Ectodermal cell (in vitro differentiated cells): ENCODE results near the gene GJB4.

ENCODE experiments used
- H3K27ac ChIP-seq: 2 replicates; pipeline ENCODE4 v1.7.0; 2013; ENCODE audit warnings: mild to moderate bottlenecking, low read depth, low read length; ENCODE audit not compliant: insufficient read depth, poor library complexity, severe bottlenecking
- H3K27me3 ChIP-seq: 2 replicates; pipeline ENCODE4 v1.7.0; 2013; ENCODE audit warnings: mild to moderate bottlenecking, low read length; ENCODE audit not compliant: insufficient read depth, control insufficient read depth, poor library complexity, severe bottlenecking
- H3K36me3 ChIP-seq: one replicate; pipeline ENCODE4 v1.7.0; 2013; ENCODE audit warnings: low read length; ENCODE audit not compliant: control insufficient read depth, insufficient read depth
- H3K4me1 ChIP-seq: one replicate; pipeline ENCODE4 v1.7.0; 2013; ENCODE audit warnings: low read length; ENCODE audit not compliant: control insufficient read depth, insufficient read depth
- H3K4me3 ChIP-seq: 2 replicates; pipeline ENCODE4 v1.7.0; 2013; ENCODE audit warnings: low read depth, low read length, control low read depth; ENCODE audit not compliant: insufficient read depth
- H3K9me3 ChIP-seq: 2 replicates; pipeline ENCODE4 v1.7.0; 2013; ENCODE audit warnings: mild to moderate bottlenecking, low read length, moderate library complexity; ENCODE audit not compliant: control insufficient read depth
- WGBS, 2 experiments: methylation state at CpG; one replicate each; pipeline ENCODE4 v1.1.7; 2013; ENCODE audit warnings: missing lambda C conversion rate in 2 of 2; 5-methylcytosine and 5-hydroxymethylcytosine counted together

GJB4 gene

DNA sequence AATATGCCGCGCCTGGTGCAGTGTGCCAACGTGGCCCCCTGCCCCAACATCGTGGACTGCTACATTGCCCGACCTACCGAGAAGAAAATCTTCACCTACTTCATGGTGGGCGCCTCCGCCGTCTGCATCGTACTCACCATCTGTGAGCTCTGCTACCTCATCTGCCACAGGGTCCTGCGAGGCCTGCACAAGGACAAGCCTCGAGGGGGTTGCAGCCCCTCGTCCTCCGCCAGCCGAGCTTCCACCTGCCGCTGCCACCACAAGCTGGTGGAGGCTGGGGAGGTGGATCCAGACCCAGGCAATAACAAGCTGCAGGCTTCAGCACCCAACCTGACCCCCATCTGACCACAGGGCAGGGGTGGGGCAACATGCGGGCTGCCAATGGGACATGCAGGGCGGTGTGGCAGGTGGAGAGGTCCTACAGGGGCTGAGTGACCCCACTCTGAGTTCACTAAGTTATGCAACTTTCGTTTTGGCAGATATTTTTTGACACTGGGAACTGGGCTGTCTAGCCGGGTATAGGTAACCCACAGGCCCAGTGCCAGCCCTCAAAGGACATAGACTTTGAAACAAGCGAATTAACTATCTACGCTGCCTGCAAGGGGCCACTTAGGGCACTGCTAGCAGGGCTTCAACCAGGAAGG lies 25.8 kb downstream of the GJB4 start:
- no peaks in the 10 kb centered on the region for H3K36me3 ChIP-seq
- no peaks in the 10 kb centered on the region for H3K9me3 ChIP-seq
- H3K4me1 ChIP-seq: no peaks in the 10 kb centered on the region
- no peak overlapping the region for H3K27ac ChIP-seq
- no peak overlapping the region for H3K4me3 ChIP-seq
- peaks cover 52% of the 10 kb centered on the region for H3K27me3 ChIP-seq
- 91 to 92% methylated on average over 22 of the region's 22 CpGs for WGBS, 2 experiments

DNA sequence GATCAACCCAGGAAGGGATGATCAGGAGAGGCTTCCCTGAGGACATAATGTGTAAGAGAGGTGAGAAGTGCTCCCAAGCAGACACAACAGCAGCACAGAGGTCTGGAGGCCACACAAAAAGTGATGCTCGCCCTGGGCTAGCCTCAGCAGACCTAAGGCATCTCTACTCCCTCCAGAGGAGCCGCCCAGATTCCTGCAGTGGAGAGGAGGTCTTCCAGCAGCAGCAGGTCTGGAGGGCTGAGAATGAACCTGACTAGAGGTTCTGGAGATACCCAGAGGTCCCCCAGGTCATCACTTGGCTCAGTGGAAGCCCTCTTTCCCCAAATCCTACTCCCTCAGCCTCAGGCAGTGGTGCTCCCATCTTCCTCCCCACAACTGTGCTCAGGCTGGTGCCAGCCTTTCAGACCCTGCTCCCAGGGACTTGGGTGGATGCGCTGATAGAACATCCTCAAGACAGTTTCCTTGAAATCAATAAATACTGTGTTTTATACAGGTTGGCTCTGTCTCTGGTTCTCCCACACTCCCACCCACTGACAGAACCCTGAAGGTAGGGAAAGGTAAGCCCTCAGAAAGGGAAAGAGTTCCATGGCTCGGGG lies 26.4 kb downstream of the GJB4 start:
- WGBS, 2 experiments: 60 to 65% methylated on average over 4 of the region's 4 CpGs
- Histone ChIP-seq H3K9me3 (no peaks in the 10 kb centered on the region), H3K27me3 (peaks cover 46% of the 10 kb centered on the region), H3K4me3 (no peak overlapping the region), H3K36me3 (no peaks in the 10 kb centered on the region), H3K4me1 (no peaks in the 10 kb centered on the region), H3K27ac (no peak overlapping the region)

DNA sequence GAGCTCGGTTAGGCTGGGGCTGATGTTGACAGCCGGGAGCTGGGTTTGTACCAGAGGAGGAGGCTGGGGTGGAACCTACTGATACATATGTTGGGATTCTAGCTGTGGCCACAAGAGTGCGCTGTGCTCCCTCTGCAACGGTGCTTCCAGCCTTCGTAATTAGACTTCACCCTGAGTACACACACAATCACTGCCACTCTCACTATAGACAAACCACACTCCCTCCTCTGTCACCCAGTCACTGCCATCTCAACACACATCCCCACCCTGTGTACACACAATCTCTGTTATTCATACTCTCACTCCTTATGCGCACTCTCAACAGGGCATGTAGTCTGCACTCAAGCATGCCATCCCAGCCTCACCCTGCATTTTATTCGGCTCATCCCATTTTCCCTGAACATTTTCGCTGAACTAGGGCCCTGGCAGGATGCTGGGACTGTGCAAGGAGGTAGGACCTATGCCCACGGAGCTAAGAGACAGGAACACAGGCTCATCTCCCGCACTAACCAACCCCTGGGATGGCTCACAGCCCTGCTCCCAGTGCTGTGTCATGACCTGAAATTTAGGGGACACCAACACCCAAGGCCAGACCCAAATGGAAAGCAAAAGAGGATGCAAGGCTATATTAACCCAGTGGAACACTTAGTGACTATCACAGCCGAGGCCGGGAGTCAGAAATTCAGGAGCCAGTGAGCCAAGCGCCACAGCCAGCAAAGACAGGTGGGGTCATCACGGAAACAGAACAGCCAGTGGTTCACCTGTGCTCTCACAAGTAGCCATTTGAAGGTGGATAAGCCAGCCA lies 27.2 kb downstream of the GJB4 start:
- no peaks in the 10 kb centered on the region for H3K4me1 ChIP-seq
- H3K9me3 ChIP-seq: no peaks in the 10 kb centered on the region
- no peak overlapping the region for H3K27ac ChIP-seq
- H3K36me3 ChIP-seq: no peaks in the 10 kb centered on the region
- H3K4me3 ChIP-seq: no peak overlapping the region
- WGBS, 2 experiments: 52 to 53% methylated on average over 14 of the region's 14 CpGs
- peaks cover 42% of the 10 kb centered on the region for H3K27me3 ChIP-seq

DNA sequence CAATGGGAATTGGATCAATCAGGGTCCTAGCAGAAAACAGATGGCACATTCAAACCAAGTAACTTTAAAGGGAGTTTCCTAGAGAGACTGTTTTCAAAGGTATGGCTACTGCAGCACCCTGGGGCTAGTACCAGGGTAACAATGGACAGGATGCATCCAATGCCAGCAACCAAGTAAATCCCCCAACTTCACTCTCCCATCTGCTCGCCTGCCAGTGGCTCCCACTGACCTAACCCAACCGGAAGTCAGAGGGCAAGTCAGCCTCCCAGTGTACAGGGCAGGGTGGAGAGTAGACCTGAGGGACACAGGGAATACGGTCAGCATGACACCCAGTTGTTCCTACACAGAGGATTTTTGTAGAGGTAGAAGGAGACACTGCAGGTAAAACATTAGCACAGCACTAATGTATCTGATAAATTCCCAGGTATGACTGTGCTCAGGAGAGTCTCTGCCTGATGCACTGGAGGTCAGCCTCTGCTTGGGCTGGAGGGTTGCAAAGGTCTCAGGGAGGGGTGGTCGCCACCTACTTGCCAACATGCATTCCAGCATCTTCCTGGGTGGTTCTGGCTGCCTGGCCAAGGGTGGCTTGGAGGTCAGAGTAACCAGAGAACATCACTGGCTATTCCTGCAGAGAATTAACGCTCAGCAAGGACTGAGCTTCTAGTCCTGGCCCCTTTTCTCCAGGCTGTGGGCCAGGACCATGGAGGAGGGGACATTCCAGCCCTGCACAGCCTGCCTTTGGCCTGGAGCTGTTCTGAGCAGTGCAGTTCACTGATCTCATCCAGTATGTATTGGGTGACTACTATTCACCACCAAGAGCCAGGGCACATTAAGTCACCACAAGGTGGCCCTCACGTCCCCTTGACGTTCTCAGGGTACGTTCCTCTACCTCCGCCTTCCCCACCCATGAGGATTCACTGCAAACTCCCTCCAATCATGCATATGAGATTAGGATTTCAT lies 28.2 kb downstream of the GJB4 start:
- H3K4me3 ChIP-seq: no peak overlapping the region
- H3K27ac ChIP-seq: no peak overlapping the region
- no peaks in the 10 kb centered on the region for H3K9me3 ChIP-seq
- H3K4me1 ChIP-seq: peaks cover 3% of the 10 kb centered on the region
- H3K27me3 ChIP-seq: peaks cover 42% of the 10 kb centered on the region
- 59 to 62% methylated on average over 9 of the region's 9 CpGs for WGBS, 2 experiments
- no peaks in the 10 kb centered on the region for H3K36me3 ChIP-seq

DNA sequence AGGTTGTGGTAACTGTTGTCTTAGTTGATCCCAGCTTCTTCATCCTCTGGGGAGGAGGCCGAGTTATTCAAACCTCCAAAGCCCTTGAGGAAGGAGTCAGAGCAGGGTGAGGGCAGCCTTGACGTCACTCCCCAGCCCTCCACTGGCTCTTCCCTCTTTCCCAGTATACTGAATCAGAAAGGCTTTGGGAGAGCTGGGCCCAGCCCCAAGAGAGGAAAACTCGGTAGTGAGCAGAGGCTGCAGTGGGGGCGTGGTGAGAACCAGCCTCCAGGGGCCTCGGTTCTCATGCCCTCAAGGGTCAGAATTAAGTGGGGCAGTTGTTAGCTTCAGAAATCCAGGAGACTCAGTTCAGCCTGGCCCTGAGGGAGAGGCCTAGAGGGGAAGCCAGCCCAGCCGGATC lies 31.4 kb downstream of the GJB4 start:
- H3K9me3 ChIP-seq: no peaks in the 10 kb centered on the region
- peaks cover 22% of the 10 kb centered on the region for H3K27me3 ChIP-seq
- no peak overlapping the region for H3K27ac ChIP-seq
- no peaks in the 10 kb centered on the region for H3K36me3 ChIP-seq
- no peak overlapping the region for H3K4me3 ChIP-seq
- 84 to 86% methylated on average over 6 of the region's 6 CpGs for WGBS, 2 experiments
- peaks cover 3% of the 10 kb centered on the region for H3K4me1 ChIP-seq

DNA sequence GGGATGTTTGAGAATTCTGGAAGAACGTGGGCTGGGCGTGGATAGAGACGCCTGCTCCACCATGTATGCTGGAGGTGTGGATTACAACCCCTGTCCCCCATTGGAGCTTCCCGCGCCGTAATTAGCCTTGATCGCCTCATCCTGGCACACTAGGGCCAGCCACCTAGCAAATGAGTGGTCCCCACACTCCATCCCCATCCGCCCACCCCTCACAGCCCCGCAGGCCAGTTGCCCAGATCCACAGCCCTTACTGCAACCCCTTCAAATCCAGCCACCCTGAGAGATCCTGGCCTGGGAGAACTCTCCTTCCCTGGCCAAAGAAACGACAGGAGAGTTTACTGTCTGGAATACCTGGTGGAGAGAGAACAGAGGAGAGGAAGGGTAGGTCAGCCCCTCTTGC lies 32.9 kb downstream of the GJB4 start:
- Histone ChIP-seq H3K36me3 (no peaks in the 10 kb centered on the region), H3K9me3 (no peaks in the 10 kb centered on the region), H3K4me3 (peak overlapping the region; percentile 14), H3K27me3 (peaks cover 22% of the 10 kb centered on the region), H3K27ac (no peak overlapping the region), H3K4me1 (peaks cover 3% of the 10 kb centered on the region)
- WGBS, 2 experiments: 77% methylated on average over 10 of the region's 10 CpGs

DNA sequence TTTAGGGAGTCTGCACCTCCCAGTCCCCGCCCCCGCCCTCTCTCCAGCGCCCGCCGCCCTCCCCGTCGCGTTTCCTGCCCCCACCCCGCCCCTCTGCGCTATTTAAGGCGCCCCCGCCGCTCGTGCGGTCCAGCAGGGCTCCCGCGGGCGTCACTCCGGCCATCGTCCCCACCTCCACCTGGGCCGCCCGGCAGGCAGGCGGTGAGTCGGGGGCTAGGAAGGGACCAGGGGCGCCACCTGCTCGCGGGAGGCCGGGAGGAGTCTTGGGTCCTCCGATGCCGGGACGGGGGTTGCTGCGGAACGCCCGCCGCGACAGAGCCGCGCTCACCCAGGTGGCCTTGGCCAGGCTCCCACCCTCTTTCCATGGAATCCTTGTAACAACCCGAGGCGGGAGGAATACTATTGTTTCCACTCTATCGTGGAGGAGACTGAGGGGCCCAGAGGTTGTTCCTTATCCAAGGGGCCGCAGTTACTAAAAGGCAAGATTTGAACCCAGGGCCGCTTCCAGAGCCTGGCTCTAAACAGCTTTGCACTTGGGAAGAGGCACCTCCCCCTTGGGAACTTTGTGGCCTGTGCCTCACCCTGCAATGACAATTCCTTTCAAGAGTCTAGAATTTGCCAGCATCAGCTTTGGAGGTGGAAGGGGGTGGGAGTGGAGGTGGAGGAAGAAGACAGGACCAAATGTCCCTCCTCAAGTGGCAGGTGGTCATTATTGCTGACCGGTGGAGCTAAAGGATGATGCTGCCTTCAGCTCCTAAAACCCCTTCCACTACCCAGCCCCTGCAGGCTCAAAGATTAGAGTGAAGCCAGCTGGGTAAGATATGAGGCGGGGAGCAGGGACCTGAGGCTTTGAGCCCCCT lies 33.6 kb downstream of the GJB4 start, which contains the start of gene GJA4:
Gene GJA4, plus strand, starts transcription at position 132 of the 860 bp plus-strand sequence. CDS start 1,215 bp downstream, outside the sequence.
- Histone ChIP-seq H3K27ac (no peak within 1 kb of the TSS), H3K9me3 (no peaks in the 10 kb centered on the region), H3K4me3 (peak within 1 kb of the TSS; percentile 14), H3K36me3 (no peaks in the 10 kb centered on the region), H3K4me1 (peaks cover 3% of the 10 kb centered on the region), H3K27me3 (peaks cover 22% of the 10 kb centered on the region)
- 13 to 15% methylated on average over 36 to 45 of the region's 45 CpGs for WGBS, 2 experiments

DNA sequence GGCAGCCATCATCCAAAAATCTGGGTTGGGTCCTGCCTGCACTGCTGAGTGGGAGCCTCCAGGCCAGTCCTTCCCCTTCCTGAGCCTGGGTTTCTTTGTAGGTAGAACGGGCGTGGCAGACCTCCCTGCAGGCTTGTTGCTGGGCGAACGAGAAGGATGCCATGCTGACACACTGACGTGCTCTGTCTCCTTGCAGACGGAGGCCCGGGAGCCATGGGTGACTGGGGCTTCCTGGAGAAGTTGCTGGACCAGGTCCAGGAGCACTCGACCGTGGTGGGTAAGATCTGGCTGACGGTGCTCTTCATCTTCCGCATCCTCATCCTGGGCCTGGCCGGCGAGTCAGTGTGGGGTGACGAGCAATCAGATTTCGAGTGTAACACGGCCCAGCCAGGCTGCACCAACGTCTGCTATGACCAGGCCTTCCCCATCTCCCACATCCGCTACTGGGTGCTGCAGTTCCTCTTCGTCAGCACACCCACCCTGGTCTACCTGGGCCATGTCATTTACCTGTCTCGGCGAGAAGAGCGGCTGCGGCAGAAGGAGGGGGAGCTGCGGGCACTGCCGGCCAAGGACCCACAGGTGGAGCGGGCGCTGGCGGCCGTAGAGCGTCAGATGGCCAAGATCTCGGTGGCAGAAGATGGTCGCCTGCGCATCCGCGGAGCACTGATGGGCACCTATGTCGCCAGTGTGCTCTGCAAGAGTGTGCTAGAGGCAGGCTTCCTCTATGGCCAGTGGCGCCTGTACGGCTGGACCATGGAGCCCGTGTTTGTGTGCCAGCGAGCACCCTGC lies 34.7 kb downstream of the GJB4 start:
- WGBS, 2 experiments: 94 to 95% methylated on average over 40 of the region's 40 CpGs

More for the DNA sequence above, 34.7 kb downstream of the GJB4 start:
- Histone ChIP-seq H3K4me3 (no peak overlapping the region), H3K36me3 (no peaks in the 10 kb centered on the region), H3K9me3 (no peaks in the 10 kb centered on the region), H3K4me1 (peaks cover 3% of the 10 kb centered on the region), H3K27me3 (peaks cover 22% of the 10 kb centered on the region), H3K27ac (no peak overlapping the region)
